GM12864 (cell line): ENCODE results near the gene PTDSS2.

Experiments
- DNase-seq: peaks from one replicate; pipeline ENCODE4 v3.0.0-alpha.2; 2011; ENCODE audit warnings: low read depth
- H3K4me3 ChIP-seq: 2 replicates; pipeline ENCODE4 v1.5.1; 2011; ENCODE audit warnings: mild to moderate bottlenecking, low read depth, low read length, control low read depth
- TF ChIP-seq, protein P1 (sequence below): IDR thresholded peaks from 2 replicates; pipeline ENCODE4 v1.5.1; 2011; ENCODE audit warnings: low read depth, mild to moderate bottlenecking, moderate library complexity, low read length, control low read depth, inconsistent platforms; ENCODE audit errors: missing control alignments

The PTDSS2 gene

DNA sequence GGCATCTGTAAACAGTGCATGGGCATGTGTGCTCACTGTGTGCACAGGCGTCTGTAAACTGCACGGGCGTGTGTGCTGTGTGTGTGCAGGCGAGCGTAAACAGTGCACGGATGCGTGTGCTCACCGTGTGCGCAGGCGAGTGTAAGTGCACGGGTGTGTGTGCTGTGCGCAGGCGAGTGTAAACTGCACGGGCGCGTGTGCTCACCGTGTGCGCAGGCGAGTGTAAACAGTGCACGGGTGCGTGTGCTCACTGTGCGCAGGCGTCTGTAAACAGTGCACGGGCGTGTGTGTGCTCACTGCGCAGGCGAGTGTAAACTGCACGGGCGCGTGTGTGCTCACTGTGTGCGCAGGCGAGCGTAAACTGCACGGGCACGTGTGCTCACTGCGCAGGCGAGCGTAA is 34.5 kb downstream of the PTDSS2 start:
- TF ChIP-seq, protein P1, sequence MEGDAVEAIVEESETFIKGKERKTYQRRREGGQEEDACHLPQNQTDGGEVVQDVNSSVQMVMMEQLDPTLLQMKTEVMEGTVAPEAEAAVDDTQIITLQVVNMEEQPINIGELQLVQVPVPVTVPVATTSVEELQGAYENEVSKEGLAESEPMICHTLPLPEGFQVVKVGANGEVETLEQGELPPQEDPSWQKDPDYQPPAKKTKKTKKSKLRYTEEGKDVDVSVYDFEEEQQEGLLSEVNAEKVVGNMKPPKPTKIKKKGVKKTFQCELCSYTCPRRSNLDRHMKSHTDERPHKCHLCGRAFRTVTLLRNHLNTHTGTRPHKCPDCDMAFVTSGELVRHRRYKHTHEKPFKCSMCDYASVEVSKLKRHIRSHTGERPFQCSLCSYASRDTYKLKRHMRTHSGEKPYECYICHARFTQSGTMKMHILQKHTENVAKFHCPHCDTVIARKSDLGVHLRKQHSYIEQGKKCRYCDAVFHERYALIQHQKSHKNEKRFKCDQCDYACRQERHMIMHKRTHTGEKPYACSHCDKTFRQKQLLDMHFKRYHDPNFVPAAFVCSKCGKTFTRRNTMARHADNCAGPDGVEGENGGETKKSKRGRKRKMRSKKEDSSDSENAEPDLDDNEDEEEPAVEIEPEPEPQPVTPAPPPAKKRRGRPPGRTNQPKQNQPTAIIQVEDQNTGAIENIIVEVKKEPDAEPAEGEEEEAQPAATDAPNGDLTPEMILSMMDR, result no peak
- H3K4me3 ChIP-seq, result no peak overlapping the region
- no peak for DNase-seq

DNA sequence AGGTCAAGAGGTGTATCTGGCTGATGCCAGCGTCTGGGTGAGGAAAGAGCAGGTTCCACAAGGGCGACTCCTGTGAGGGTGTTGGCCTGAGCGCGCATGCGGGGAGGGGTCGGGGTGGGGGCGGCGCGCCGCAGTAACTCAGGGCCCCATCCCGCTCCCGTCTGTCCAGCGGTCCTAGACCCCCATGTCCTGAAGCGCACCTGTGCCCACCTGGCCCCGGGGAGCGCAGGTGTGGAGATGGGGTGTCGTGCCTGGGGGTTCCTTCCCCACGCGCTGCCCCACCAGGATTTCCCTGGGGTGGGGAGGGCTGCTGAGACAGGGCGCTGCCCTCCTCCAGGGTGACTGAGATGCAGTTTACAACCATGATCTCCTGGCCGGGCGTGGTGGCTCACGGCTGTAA is 36.1 kb downstream of the PTDSS2 start:
- H3K4me3 ChIP-seq, result no peak overlapping the region
- TF ChIP-seq, protein P1, result no peak
- DNase-seq, result no peak

DNA sequence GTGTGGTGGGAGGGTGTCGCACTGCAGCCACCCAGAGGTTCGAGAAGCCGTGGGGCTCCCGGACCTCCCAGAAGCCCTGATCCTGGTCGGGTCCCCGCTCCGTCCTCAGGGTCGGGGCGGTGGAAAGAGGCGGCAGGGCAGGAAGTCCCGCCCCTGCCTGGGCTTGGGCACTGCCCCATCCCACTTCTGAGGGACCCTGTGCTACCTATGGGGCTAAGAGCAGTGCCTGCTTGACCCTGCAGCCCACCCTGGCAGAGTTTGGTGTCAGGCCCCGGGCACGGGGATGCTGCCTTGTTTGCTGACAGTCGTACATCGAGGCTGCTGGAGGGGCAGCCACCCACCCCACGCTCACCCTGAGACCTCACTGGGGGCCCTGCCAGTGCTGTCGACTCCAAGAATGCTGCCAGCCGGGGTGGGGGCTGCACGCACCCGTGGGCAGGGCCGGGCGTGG is 37.5 kb downstream of the PTDSS2 start:
- no peak for DNase-seq
- no peak overlapping the region for H3K4me3 ChIP-seq
- TF ChIP-seq, protein P1, result no peak

DNA sequence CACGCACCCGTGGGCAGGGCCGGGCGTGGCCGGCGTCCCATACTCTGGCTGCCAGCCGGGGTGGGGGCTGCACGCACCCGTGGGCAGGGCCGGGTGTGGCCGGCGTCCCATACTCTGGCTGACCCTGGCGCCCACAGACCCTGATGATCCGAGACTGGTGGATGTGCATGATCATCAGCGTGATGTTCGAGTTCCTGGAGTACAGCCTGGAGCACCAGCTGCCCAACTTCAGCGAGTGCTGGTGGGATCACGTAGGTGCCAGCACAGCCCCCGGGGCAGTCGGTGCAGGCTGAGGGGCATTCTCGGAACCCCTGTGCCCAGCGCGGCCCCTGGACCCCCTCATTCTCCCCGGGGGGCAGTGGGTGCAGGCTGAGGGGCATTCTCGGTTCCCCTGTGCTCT is 38.0 kb downstream of the PTDSS2 start:
- no peak for DNase-seq
- TF ChIP-seq, protein P1, result no peak
- H3K4me3 ChIP-seq, result no peak overlapping the region

DNA sequence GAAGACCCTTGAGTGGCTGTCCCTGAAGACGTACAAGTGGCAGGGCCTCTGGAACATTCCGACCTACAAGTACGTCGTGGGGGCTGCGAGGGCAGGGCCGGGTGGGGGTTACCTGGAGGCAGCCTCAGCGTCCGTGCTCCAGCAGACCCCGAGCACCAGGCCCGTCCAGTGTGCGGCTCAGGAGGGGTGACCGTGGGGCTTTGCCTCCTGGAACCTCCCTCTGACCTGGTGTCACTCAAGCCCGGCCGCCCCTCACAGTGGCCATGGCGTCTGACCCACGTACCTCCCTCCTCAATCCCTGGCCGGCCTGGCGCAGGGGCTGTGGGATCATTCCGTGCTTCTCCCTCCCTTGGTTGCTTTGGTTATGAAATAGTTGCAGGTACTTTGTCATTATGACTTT is 38.5 kb downstream of the PTDSS2 start:
- DNase-seq, result no peak
- TF ChIP-seq, protein P1, result no peak
- no peak overlapping the region for H3K4me3 ChIP-seq

DNA sequence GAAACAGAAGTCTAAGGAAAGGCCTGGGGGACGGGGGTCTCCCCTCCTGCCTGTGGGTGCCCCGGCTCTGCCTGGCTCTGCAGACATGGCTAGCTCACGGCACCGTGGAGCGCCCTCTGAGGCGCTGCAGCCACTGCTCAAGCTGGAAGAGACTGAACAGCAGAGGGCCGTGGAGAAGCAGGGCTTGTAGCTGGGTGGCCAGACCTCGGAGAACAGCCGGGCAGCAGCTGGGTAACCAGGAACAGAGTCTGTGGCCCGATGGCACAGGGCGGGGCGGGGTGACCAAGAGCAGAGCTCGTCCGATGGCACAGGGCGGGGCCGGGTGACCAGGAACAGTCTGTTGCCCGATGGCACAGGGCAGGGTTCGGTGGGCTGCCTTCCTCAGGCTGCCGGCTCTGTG is 38.9 kb downstream of the PTDSS2 start:
- DNase-seq, result no peak
- no peak overlapping the region for H3K4me3 ChIP-seq
- TF ChIP-seq, protein P1, result no peak

DNA sequence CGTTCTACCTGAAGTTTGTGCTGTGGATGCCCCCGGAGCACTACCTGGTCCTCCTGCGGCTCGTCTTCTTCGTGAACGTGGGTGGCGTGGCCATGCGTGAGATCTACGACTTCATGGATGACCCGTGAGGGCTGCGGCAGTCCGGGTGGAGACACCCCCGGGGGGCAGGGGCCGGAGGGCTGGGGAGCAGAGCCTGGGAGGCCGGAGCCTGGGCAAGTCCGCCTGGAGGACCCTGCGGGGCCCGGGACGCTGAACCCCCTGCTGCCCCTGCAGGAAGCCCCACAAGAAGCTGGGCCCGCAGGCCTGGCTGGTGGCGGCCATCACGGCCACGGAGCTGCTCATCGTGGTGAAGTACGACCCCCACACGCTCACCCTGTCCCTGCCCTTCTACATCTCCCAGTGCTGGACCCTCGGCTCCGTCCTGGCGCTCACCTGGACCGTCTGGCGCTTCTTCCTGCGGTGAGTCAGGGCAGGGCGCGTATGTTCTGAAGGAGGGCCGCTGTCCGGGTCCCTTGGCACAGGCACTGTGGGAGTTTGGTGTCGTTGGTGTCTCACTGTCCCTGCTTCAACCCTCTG is 39.6 kb downstream of the PTDSS2 start:
- TF ChIP-seq, protein P1, result no peak
- DNase-seq, result no peak
- H3K4me3 ChIP-seq, result no peak overlapping the region
